SK-N-SH treated with all-trans-retinoic acid at 6 μM for 48 hours (cell line): ENCODE results near the gene TMOD3.

ENCODE experiments used
- ATAC-seq: fragments of 200-7000 bp; cut with Tn5 transposase; 3 replicates; pipeline ENCODE4 v1.9.1; 2020; ENCODE audit warnings: mild to moderate bottlenecking, moderate library complexity
- ARNTL ChIP-seq: fragments of 450-650 bp; formaldehyde crosslinking; IDR thresholded peaks from 2 replicates; pipeline ENCODE4 v1.5.0; 2020; ENCODE audit warnings: low read depth, mild to moderate bottlenecking, moderate library complexity, borderline replicate concordance
- BACH2 ChIP-seq: fragments of 250-450 bp; sonication (Bioruptor Pico); IDR thresholded peaks from 2 replicates; pipeline ENCODE4 v1.9.0; 2021; ENCODE audit warnings: mild to moderate bottlenecking, borderline replicate concordance
- CREB5 ChIP-seq: fragments of 250-450 bp; sonication (Bioruptor Pico); IDR thresholded peaks from 2 replicates; pipeline ENCODE4 v1.5.1; 2020; ENCODE audit warnings: low read depth, mild to moderate bottlenecking, moderate library complexity
- CSDC2 ChIP-seq: fragments of 250-450 bp; sonication (Bioruptor Pico); IDR thresholded peaks from 2 replicates; pipeline ENCODE4 v1.5.0; 2020; ENCODE audit warnings: mild to moderate bottlenecking, moderate library complexity
- CSRNP3 ChIP-seq: fragments of 250-450 bp; sonication (Bioruptor Pico); IDR thresholded peaks from 2 replicates; pipeline ENCODE4 v1.5.1; 2021; ENCODE audit warnings: mild to moderate bottlenecking, moderate library complexity
- ESRRG ChIP-seq: fragments of 250-450 bp; sonication (Bioruptor Pico); IDR thresholded peaks from 2 replicates; pipeline ENCODE4 v1.6.1; 2021; ENCODE audit warnings: mild to moderate bottlenecking
- GLIS3 ChIP-seq: fragments of 250-450 bp; sonication (Bioruptor Pico); IDR thresholded peaks from 2 replicates; pipeline ENCODE4 v1.5.0; 2020; ENCODE audit warnings: mild to moderate bottlenecking, moderate library complexity
- OSR1 ChIP-seq: fragments of 250-450 bp; sonication (Bioruptor Pico); IDR thresholded peaks from 2 replicates; pipeline ENCODE4 v1.8.0; 2022; ENCODE audit warnings: moderate library complexity, mild to moderate bottlenecking, inconsistent platforms
- PATZ1 ChIP-seq: fragments of 250-450 bp; sonication (Bioruptor Pico); IDR thresholded peaks from 2 replicates; pipeline ENCODE4 v1.8.0; 2020; ENCODE audit warnings: mild to moderate bottlenecking, moderate library complexity, borderline replicate concordance
- POU6F1 ChIP-seq: fragments of 250-450 bp; sonication (Bioruptor Pico); IDR thresholded peaks from 2 replicates; pipeline ENCODE4 v1.8.0; 2021; ENCODE audit warnings: low read depth, mild to moderate bottlenecking, moderate library complexity, borderline replicate concordance
- PPARA ChIP-seq: fragments of 250-450 bp; sonication (Bioruptor Pico); IDR thresholded peaks from 2 replicates; pipeline ENCODE4 v1.5.0; 2020; ENCODE audit warnings: mild to moderate bottlenecking, borderline replicate concordance
- RARB ChIP-seq: fragments of 250-450 bp; sonication (Bioruptor Pico); IDR thresholded peaks from 2 replicates; pipeline ENCODE4 v1.8.0; 2021; ENCODE audit warnings: mild to moderate bottlenecking, moderate library complexity
- SNAI2 ChIP-seq: fragments of 250-450 bp; sonication (Bioruptor Pico); IDR thresholded peaks from 2 replicates; pipeline ENCODE4 v1.5.0; 2020; ENCODE audit warnings: mild to moderate bottlenecking, moderate library complexity
- TCF4 ChIP-seq: fragments of 250-450 bp; sonication (Bioruptor Pico); IDR thresholded peaks from 2 replicates; pipeline ENCODE4 v1.8.0; 2021; ENCODE audit warnings: mild to moderate bottlenecking, moderate library complexity, borderline replicate concordance
- TOX ChIP-seq: fragments of 250-450 bp; sonication (Bioruptor Pico); IDR thresholded peaks from 2 replicates; pipeline ENCODE4 v1.8.0; 2021; ENCODE audit warnings: mild to moderate bottlenecking, moderate library complexity, borderline replicate concordance
- TSHZ2 ChIP-seq: fragments of 250-450 bp; sonication (Bioruptor Pico); IDR thresholded peaks from 2 replicates; pipeline ENCODE4 v1.5.0; 2020; ENCODE audit warnings: mild to moderate bottlenecking, moderate library complexity
- ZC3H10 ChIP-seq: fragments of 250-450 bp; sonication (Bioruptor Pico); IDR thresholded peaks from 2 replicates; pipeline ENCODE4 v1.5.1; 2021; ENCODE audit warnings: mild to moderate bottlenecking, moderate library complexity
- ZFP3 ChIP-seq: fragments of 250-450 bp; sonication (Bioruptor Pico); IDR thresholded peaks from 2 replicates; pipeline ENCODE4 v1.5.0; 2020; ENCODE audit warnings: mild to moderate bottlenecking, moderate library complexity
- ZNF565 ChIP-seq: fragments of 450-650 bp; formaldehyde crosslinking; conservative IDR thresholded peaks from 2 replicates; pipeline ENCODE4 v1.5.0; 2020; ENCODE audit warnings: low read depth, mild to moderate bottlenecking, moderate library complexity
- ZNF70 ChIP-seq: fragments of 450-650 bp; formaldehyde crosslinking; IDR thresholded peaks from 2 replicates; pipeline ENCODE4 v1.5.0; 2020; ENCODE audit warnings: mild to moderate bottlenecking, moderate library complexity
- ZNF8 ChIP-seq: fragments of 450-650 bp; formaldehyde crosslinking; IDR thresholded peaks from 2 replicates; pipeline ENCODE4 v1.5.0; 2020; ENCODE audit warnings: mild to moderate bottlenecking, moderate library complexity

TMOD3 gene

GRCh38 chr15:51935466-51936104 is 106.1 kb downstream of the TMOD3 start:
- TF ChIP-seq POU6F1 (no peak), OSR1 (CRISPR knock-in tag) (no peak), TCF4 (CRISPR knock-in tag) (no peak), BACH2 (no peak), ZC3H10 (CRISPR knock-in tag) (no peak), ESRRG (CRISPR knock-in tag) (no peak), TSHZ2 (CRISPR knock-in tag) (no peak), CREB5 (CRISPR knock-in tag) (no peak), SNAI2 (CRISPR knock-in tag) (no peak), GLIS3 (CRISPR knock-in tag) (no peak), PPARA (CRISPR knock-in tag) (no peak), ZNF565 (CRISPR knock-in tag) (no peak), PATZ1 (CRISPR knock-in tag) (no peak), CSDC2 (CRISPR knock-in tag) (no peak), ZFP3 (CRISPR knock-in tag) (no peak), TOX (no peak), ZNF70 (CRISPR knock-in tag) (no peak)
- ATAC-seq: no peak

GRCh38 chr15:51936105-51936478 is 106.6 kb downstream of the TMOD3 start:
- ATAC-seq: no peak
- TF ChIP-seq SNAI2 (CRISPR knock-in tag) (no peak), ZNF8 (CRISPR knock-in tag) (no peak), ESRRG (CRISPR knock-in tag) (no peak), BACH2 (no peak)

- ATAC-seq: no peak
- TF ChIP-seq POU6F1: no peak
- no peak for TF ChIP-seq GLIS3 (CRISPR knock-in tag)
- no peak for TF ChIP-seq OSR1 (CRISPR knock-in tag)
- TF ChIP-seq RARB: no peak
- no peak for TF ChIP-seq ARNTL (CRISPR knock-in tag)
- TF ChIP-seq BACH2: no peak
- no peak for TF ChIP-seq TOX
- TF ChIP-seq CREB5 (CRISPR knock-in tag): no peak
- TF ChIP-seq PATZ1 (CRISPR knock-in tag): no peak
- no peak for TF ChIP-seq ZNF565 (CRISPR knock-in tag)
- no peak for TF ChIP-seq ZC3H10 (CRISPR knock-in tag)
- no peak for TF ChIP-seq CSDC2 (CRISPR knock-in tag)
- TF ChIP-seq CSRNP3 (CRISPR knock-in tag): no peak
Observed at GRCh38 chr15:51938286-51938685, 108.8 kb downstream of the TMOD3 start.
